Neural cell (in vitro differentiated cells): ENCODE data around the gene TAOK3. TPM values are rescaled to one million over a fixed set of nuclear protein-coding genes. Genes with fewer than 3 reads are reported as not detected.

Source experiments
- H2AFZ ChIP-seq: fragments of 200-600, 300-800 bp; sonication (generic), shearing (Covaris generic); 2 replicates; pipeline ENCODE4 v1.6.0; 2014; ENCODE audit warnings: low read depth, mild to moderate bottlenecking, antibody characterized with exemption, low read length, moderate library complexity
- H3F3A ChIP-seq: fragments of 200-600 bp; shearing (Covaris generic); 2 replicates; pipeline ENCODE4 v1.6.1; 2016; ENCODE audit warnings: mild to moderate bottlenecking, moderate library complexity, mixed read lengths, antibody characterized with exemption, low read length; ENCODE audit not compliant: insufficient read depth, poor library complexity, severe bottlenecking
- H3K27ac ChIP-seq: fragments of 200-600, 300-800 bp; sonication (generic), shearing (Covaris generic); 2 replicates; pipeline ENCODE4 v1.5.1; 2014; ENCODE audit warnings: mild to moderate bottlenecking, low read length, moderate library complexity
- H3K27me3 ChIP-seq: fragments of 300-800, 200-600 bp; sonication (generic), shearing (Covaris generic); 2 replicates; pipeline ENCODE4 v1.6.0; 2014; ENCODE audit warnings: mild to moderate bottlenecking, low read depth, low read length, moderate library complexity; ENCODE audit not compliant: insufficient read depth
- H3K36me3 ChIP-seq: fragments of 300-800, 200-600 bp; sonication (generic), shearing (Covaris generic); 2 replicates; pipeline ENCODE4 v1.5.1; 2014; ENCODE audit warnings: mild to moderate bottlenecking, antibody characterized with exemption, low read length, moderate library complexity; ENCODE audit not compliant: insufficient read depth
- H3K4me2 ChIP-seq: fragments of 300-800, 200-600 bp; sonication (generic), shearing (Covaris generic); 2 replicates; pipeline ENCODE4 v1.6.0; 2014; ENCODE audit warnings: mild to moderate bottlenecking, low read length
- H3K4me3 ChIP-seq: fragments of 300-800, 200-600 bp; sonication (generic), shearing (Covaris generic); 2 replicates; pipeline ENCODE4 v1.5.1; 2014; ENCODE audit warnings: mild to moderate bottlenecking, low read length, moderate library complexity
- H3K79me2 ChIP-seq: fragments of 200-600 bp; shearing (Covaris generic); replicated peaks from 2 replicates; pipeline ENCODE4 v1.6.0; 2014; ENCODE audit warnings: mild to moderate bottlenecking, low read length, moderate library complexity; ENCODE audit not compliant: insufficient read depth
- H3K9ac ChIP-seq: fragments of 300-800, 200-600 bp; sonication (generic), shearing (Covaris generic); 2 replicates; pipeline ENCODE4 v1.6.1; 2016; ENCODE audit warnings: mild to moderate bottlenecking, low read length, mixed read lengths
- H3K9me2 ChIP-seq: fragments of 200-600 bp; shearing (Covaris generic); 2 replicates; pipeline ENCODE4 v1.6.1; 2016; ENCODE audit warnings: mild to moderate bottlenecking, low read length, mixed read lengths; ENCODE audit not compliant: insufficient read depth
- H3K9me3 ChIP-seq: fragments of 200-600, 300-800 bp; sonication (generic), shearing (Covaris generic); 2 replicates; pipeline ENCODE4 v1.6.1; 2016; ENCODE audit warnings: mild to moderate bottlenecking, mixed run types, low read length, moderate library complexity, mixed read lengths
- H4K20me1 ChIP-seq: fragments of 200-600 bp; shearing (Covaris generic); 2 replicates; pipeline ENCODE4 v1.6.1; 2016; ENCODE audit warnings: mild to moderate bottlenecking, mixed run types; ENCODE audit not compliant: insufficient read depth
- EP300 ChIP-seq: fragments of 450-650 bp; conservative IDR thresholded peaks from 2 replicates; pipeline ENCODE4 v1.6.1; 2014; ENCODE audit warnings: antibody characterized with exemption, mild to moderate bottlenecking, moderate library complexity; ENCODE audit not compliant: poor library complexity, severe bottlenecking
- EZH2 ChIP-seq: fragments of 200-600, 300-800 bp; shearing (Covaris generic), sonication (generic); IDR thresholded peaks from 2 replicates; pipeline ENCODE4 v1.6.1; 2014; ENCODE audit warnings: antibody characterized with exemption, low read length, borderline replicate concordance, mild to moderate bottlenecking; ENCODE audit not compliant: insufficient read depth, poor library complexity, severe bottlenecking
- MXI1 ChIP-seq: fragments of 450-650 bp; conservative IDR thresholded peaks from 2 replicates; pipeline ENCODE4 v1.6.1; 2014; ENCODE audit warnings: antibody characterized with exemption, mild to moderate bottlenecking; ENCODE audit not compliant: poor library complexity, severe bottlenecking
- POLR2AphosphoS5 ChIP-seq: IDR thresholded peaks from 2 replicates; pipeline ENCODE4 v1.6.1; 2012
- RAD21 ChIP-seq: fragments of 450-650 bp; conservative IDR thresholded peaks from 2 replicates; pipeline ENCODE4 v1.6.1; 2014; ENCODE audit warnings: antibody characterized with exemption, mild to moderate bottlenecking, moderate library complexity
- SMC3 ChIP-seq: fragments of 450-650 bp; conservative IDR thresholded peaks from 2 replicates; pipeline ENCODE4 v1.6.1; 2014; ENCODE audit warnings: antibody characterized with exemption, mild to moderate bottlenecking, moderate library complexity; ENCODE audit not compliant: poor library complexity
- TAF1 ChIP-seq: IDR thresholded peaks from 2 replicates; pipeline ENCODE4 v1.6.1; 2012; ENCODE audit warnings: low read depth
- polyA plus RNA-seq: library from polyadenylated mRNA; depleted of rRNA; stranded (reverse); fragments of >200 nt; gene quantifications from 2 replicates; pipeline ENCODE4 v1.2.3, GENCODE V29; 2014
- TF ChIP-seq, protein P1 (sequence below): IDR thresholded peaks from 2 replicates; pipeline ENCODE4 v1.6.1; 2012; ENCODE audit warnings: borderline replicate concordance
- TF ChIP-seq, protein P2 (sequence below): fragments of 450-650 bp; IDR thresholded peaks from 2 replicates; pipeline ENCODE4 v1.5.1; 2014; ENCODE audit warnings: antibody characterized with exemption, mild to moderate bottlenecking, moderate library complexity; ENCODE audit not compliant: poor library complexity, severe bottlenecking

TAOK3 gene
- polyA plus RNA-seq, 1 donor from 2014 or later = 148 TPM

DNA sequence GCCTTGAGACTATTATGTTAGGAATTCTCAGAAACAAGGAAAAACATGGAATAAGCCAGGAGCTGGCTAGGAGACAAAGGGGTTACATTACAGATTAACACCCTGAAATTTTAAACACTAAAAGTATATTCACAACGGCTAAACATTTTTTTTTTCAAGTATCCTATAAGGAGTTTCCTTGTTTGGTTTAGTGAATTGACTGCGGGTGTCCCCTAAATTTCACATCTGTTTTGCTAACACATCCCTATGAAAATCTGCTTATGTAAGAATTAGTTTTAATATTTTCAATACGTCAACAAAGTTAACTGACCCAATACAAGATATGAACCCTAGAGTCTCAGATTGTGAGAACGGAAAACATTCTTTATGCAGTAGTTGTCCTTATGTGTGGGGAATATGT is 19.0 kb downstream of the TAOK3 start:
- no peak overlapping the region for H3K27ac ChIP-seq
- H3K27me3 ChIP-seq = no peaks in the 10 kb centered on the region
- no peak for TF ChIP-seq POLR2AphosphoS5
- TF ChIP-seq MXI1 = no peak
- TF ChIP-seq, protein P1, sequence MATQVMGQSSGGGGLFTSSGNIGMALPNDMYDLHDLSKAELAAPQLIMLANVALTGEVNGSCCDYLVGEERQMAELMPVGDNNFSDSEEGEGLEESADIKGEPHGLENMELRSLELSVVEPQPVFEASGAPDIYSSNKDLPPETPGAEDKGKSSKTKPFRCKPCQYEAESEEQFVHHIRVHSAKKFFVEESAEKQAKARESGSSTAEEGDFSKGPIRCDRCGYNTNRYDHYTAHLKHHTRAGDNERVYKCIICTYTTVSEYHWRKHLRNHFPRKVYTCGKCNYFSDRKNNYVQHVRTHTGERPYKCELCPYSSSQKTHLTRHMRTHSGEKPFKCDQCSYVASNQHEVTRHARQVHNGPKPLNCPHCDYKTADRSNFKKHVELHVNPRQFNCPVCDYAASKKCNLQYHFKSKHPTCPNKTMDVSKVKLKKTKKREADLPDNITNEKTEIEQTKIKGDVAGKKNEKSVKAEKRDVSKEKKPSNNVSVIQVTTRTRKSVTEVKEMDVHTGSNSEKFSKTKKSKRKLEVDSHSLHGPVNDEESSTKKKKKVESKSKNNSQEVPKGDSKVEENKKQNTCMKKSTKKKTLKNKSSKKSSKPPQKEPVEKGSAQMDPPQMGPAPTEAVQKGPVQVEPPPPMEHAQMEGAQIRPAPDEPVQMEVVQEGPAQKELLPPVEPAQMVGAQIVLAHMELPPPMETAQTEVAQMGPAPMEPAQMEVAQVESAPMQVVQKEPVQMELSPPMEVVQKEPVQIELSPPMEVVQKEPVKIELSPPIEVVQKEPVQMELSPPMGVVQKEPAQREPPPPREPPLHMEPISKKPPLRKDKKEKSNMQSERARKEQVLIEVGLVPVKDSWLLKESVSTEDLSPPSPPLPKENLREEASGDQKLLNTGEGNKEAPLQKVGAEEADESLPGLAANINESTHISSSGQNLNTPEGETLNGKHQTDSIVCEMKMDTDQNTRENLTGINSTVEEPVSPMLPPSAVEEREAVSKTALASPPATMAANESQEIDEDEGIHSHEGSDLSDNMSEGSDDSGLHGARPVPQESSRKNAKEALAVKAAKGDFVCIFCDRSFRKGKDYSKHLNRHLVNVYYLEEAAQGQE = no peak
- TF ChIP-seq EP300 = no peak
- TF ChIP-seq TAF1 = no peak
- no peak for TF ChIP-seq EZH2
- TF ChIP-seq, protein P2, sequence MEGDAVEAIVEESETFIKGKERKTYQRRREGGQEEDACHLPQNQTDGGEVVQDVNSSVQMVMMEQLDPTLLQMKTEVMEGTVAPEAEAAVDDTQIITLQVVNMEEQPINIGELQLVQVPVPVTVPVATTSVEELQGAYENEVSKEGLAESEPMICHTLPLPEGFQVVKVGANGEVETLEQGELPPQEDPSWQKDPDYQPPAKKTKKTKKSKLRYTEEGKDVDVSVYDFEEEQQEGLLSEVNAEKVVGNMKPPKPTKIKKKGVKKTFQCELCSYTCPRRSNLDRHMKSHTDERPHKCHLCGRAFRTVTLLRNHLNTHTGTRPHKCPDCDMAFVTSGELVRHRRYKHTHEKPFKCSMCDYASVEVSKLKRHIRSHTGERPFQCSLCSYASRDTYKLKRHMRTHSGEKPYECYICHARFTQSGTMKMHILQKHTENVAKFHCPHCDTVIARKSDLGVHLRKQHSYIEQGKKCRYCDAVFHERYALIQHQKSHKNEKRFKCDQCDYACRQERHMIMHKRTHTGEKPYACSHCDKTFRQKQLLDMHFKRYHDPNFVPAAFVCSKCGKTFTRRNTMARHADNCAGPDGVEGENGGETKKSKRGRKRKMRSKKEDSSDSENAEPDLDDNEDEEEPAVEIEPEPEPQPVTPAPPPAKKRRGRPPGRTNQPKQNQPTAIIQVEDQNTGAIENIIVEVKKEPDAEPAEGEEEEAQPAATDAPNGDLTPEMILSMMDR = no peak
- no peak for TF ChIP-seq SMC3
- no peak for TF ChIP-seq RAD21
- H3K9ac ChIP-seq = no peak overlapping the region
- H3K4me2 ChIP-seq = no peak overlapping the region
- no peaks in the 10 kb centered on the region for H4K20me1 ChIP-seq
- H3K79me2 ChIP-seq = no peaks in the 10 kb centered on the region
- no peaks in the 10 kb centered on the region for H3K9me3 ChIP-seq
- H3K9me2 ChIP-seq = no peaks in the 10 kb centered on the region
- no peaks in the 10 kb centered on the region for H3K36me3 ChIP-seq
- no peak overlapping the region for H2AFZ ChIP-seq
- no peaks in the 10 kb centered on the region for H3F3A ChIP-seq
- H3K4me3 ChIP-seq = no peak overlapping the region

DNA sequence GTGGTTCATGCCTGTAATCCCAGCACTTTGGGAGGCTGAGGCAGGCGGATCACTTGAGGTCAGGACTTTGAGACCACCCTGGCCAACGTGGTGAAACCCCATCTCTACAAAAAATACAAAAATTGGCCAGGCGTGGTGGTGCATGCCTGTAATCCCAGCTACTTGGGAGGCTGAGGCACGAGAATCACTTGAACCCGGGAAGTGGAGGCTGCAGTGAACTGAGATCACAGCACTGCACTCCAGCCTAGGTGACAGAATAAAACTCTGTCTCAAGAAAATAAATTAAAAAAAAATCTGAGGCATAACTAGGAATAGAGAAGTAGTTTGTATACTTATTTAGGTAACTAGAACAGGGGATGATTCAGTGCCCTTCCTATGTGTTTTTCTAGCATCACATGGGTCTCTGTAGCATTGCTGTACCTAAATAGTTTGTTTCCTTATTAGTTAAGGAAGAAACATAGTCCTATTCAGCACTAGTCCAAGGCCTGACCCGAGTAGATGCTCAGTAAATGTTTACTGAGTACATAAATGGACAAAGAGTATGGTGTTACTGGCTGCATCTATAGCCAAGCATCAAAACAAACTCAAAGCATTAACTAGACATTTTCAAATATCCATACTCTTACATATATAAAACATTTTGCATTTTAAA is 21.7 kb downstream of the TAOK3 start:
- H3K79me2 ChIP-seq = no peaks in the 10 kb centered on the region
- H3K9me3 ChIP-seq = no peaks in the 10 kb centered on the region
- no peak for TF ChIP-seq TAF1
- no peak overlapping the region for H3K4me3 ChIP-seq
- H3K27ac ChIP-seq = no peak overlapping the region
- H3K9me2 ChIP-seq = no peaks in the 10 kb centered on the region
- no peaks in the 10 kb centered on the region for H3F3A ChIP-seq
- no peak overlapping the region for H3K4me2 ChIP-seq
- H3K9ac ChIP-seq = no peak overlapping the region
- H2AFZ ChIP-seq = no peak overlapping the region
- H4K20me1 ChIP-seq = no peaks in the 10 kb centered on the region
- no peaks in the 10 kb centered on the region for H3K27me3 ChIP-seq
- H3K36me3 ChIP-seq = no peaks in the 10 kb centered on the region

DNA sequence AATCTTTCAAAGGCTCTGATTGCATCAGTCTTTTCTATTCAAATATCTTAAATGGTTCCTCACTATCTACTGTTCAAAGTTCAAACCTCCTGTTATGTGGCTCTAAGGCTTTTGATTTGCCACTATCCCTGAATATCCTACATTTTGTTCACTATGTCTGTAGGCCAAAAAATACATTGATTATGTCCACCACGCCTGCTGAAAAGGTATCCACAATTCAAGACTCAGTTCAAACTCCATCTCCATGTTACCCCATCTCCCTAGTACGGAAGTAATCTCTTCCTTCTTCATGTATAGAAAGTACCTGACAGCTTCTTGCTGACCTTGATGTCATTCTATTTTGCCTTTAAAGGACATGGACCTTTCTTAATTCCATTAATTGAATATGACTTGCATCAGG is 24.8 kb downstream of the TAOK3 start:
- no peaks in the 10 kb centered on the region for H3K9me3 ChIP-seq
- H2AFZ ChIP-seq = no peak overlapping the region
- no peak overlapping the region for H3K4me3 ChIP-seq
- H3K9ac ChIP-seq = no peak overlapping the region
- H3F3A ChIP-seq = no peaks in the 10 kb centered on the region
- no peaks in the 10 kb centered on the region for H3K9me2 ChIP-seq
- no peaks in the 10 kb centered on the region for H4K20me1 ChIP-seq
- no peak overlapping the region for H3K27ac ChIP-seq
- H3K79me2 ChIP-seq = no peaks in the 10 kb centered on the region
- H3K27me3 ChIP-seq = no peaks in the 10 kb centered on the region
- TF ChIP-seq TAF1 (no peak), POLR2AphosphoS5 (no peak), EZH2 (no peak), EP300 (no peak), SMC3 (no peak), MXI1 (no peak), RAD21 (no peak)
- TF ChIP-seq, protein P2 = no peak
- TF ChIP-seq, protein P1 = no peak
- no peaks in the 10 kb centered on the region for H3K36me3 ChIP-seq
- no peak overlapping the region for H3K4me2 ChIP-seq
